Lower leg skin (tissue), 4 donors: ENCODE data around the gene RAB29. TPM values are rescaled to one million over a fixed set of nuclear protein-coding genes. Genes with fewer than 3 reads are reported as not detected.
"Not testable (repeated sequence)": the region's sequence is repeated elsewhere in the genome, so short reads cannot be mapped to it uniquely, and the experiment has no call there.

ENCODE experiments used
- DNase-seq, 2 donors: peaks; one replicate each; pipeline ENCODE4 v3.0.0-alpha.2; 2019; ENCODE audit warnings: low spot score in 2 of 2
- H3K4me3 ChIP-seq: fragments of 200-600 bp; sonication (generic); 2 replicates; pipeline ENCODE4 v1.5.1; 2017; ENCODE audit warnings: mild to moderate bottlenecking, low read depth; ENCODE audit not compliant: poor library complexity, severe bottlenecking
- CTCF ChIP-seq, 3 donors: fragments of 450-650 bp; IDR thresholded peaks; one replicate each; pipeline ENCODE4 v1.5.1; 2016; ENCODE audit warnings: antibody characterized with exemption in 3 of 3, mild to moderate bottlenecking in 3 of 3, moderate library complexity in 2 of 3
- POLR2A ChIP-seq, 2 donors: fragments of 450-650 bp; IDR thresholded peaks; one replicate each; pipeline ENCODE4 v1.6.1; 2016 to 2017; ENCODE audit warnings: antibody characterized with exemption in 2 of 2, mild to moderate bottlenecking in 1 of 2, moderate library complexity in 1 of 2
- WGBS, 2 donors: methylation state at CpG; one replicate each; pipeline ENCODE4 v1.1.5; 2018; 5-methylcytosine and 5-hydroxymethylcytosine counted together
- intact Hi-C: fragments of 100-400 bp; cut with DNase I; formaldehyde crosslinking; loops from one replicate; pipeline ENCODE4 v1.15.0; 2023; ENCODE audit warnings: low total_unique reads
- total RNA-seq, 4 donors: library from RNA; depleted of rRNA; stranded (reverse); fragments of >200 nt; gene quantifications; one replicate each; pipeline ENCODE4 v1.1.0, GENCODE V29; 2016

RAB29 gene
- total RNA-seq, 4 donors from 2014 or later: 5.3 to 11.5 (median 9.8) TPM

GRCh38 chr1:205725514-205725913 is 49.8 kb downstream of the RAB29 start:
- intact Hi-C loops: no loop called here
- no peak for DNase-seq
- no peak overlapping the region for H3K4me3 ChIP-seq
- 47 to 94% methylated on average over 1 of the region's 1 CpG for WGBS, 2 donors
- TF ChIP-seq CTCF (IDR thresholded peaks at IDR 0.05) (no peak), POLR2A (IDR thresholded peaks at IDR 0.05) (no peak)

- intact Hi-C loops, H3K4me3 ChIP-seq, DNase-seq: not testable (repeated sequence)
- WGBS, 2 donors: 50 to 97% methylated on average over 2 of the region's 2 CpGs
Measured at GRCh38 chr1:205720740-205721139, 54.5 kb downstream of the RAB29 start.

- no peak overlapping the region for H3K4me3 ChIP-seq
- no peak for DNase-seq
- intact Hi-C loops: no loop called here
- TF ChIP-seq POLR2A (IDR thresholded peaks at IDR 0.05) (no peak), CTCF (IDR thresholded peaks at IDR 0.05) (no peak)
Measured at GRCh38 chr1:205719762-205720161, 55.5 kb downstream of the RAB29 start.

GRCh38 chr1:205719015-205719414 is 56.3 kb downstream of the RAB29 start:
- 76 to 77% methylated on average over 3 of the region's 3 CpGs for WGBS, 2 donors
- intact Hi-C loops: no loop called here
- TF ChIP-seq POLR2A (IDR thresholded peaks at IDR 0.05) (no peak), CTCF (IDR thresholded peaks at IDR 0.05) (no peak)
- no peak overlapping the region for H3K4me3 ChIP-seq
- DNase-seq: no peak

Other genes with a start within 250 kb of the RAB29 start
- 10 to 100 TPM; 24.1 to 44.2 (median 28.3) TPM for gene ELK4, start 143.5 kb downstream of the RAB29 start, total RNA-seq
- gene SLC45A3, start 95.0 kb downstream of the RAB29 start, total RNA-seq: 1 to 10 TPM; 1.9 to 5.1 (median 3.1) TPM
- gene NUCKS1, start 25.3 kb downstream of the RAB29 start, total RNA-seq: 100 to 1,000 TPM in 1 of 4 donors, 10 to 100 TPM in 3; 49.5 to 143 (median 66.0) TPM
- gene SLC41A1, start 37.7 kb upstream of the RAB29 start, total RNA-seq: 10 to 100 TPM; 12.8 to 22.0 (median 15.8) TPM
- 10 to 100 TPM in 3 of 4 donors, 1 to 10 TPM in 1; 6.5 to 89.1 (median 35.0) TPM for gene PM20D1, start 74.7 kb upstream of the RAB29 start, total RNA-seq
- 10 to 100 TPM in 1 of 4 donors, 1 to 10 TPM in 3; 2.7 to 14.8 (median 5.4) TPM for gene SLC26A9, start 168.0 kb upstream of the RAB29 start, total RNA-seq
- 10 to 100 TPM in 3 of 4 donors, 1 to 10 TPM in 1; 6.0 to 37.2 (median 24.0) TPM for gene RAB7B, start 227.9 kb upstream of the RAB29 start, total RNA-seq
- not detected for gene CTSE, start 248.4 kb upstream of the RAB29 start, total RNA-seq